HCT116 (cell line): ENCODE results near the gene MYL12B. TPM values are rescaled to one million over a fixed set of nuclear protein-coding genes. Genes with fewer than 3 reads are reported as not detected.

Source experiments
- ATAC-seq: fragments of 200-7000 bp; cut with Tn5 transposase; 2 replicates; pipeline ENCODE4 v1.9.1; 2020; ENCODE audit warnings: mild to moderate bottlenecking, moderate library complexity
- BruUV-seq: library from RNA; stranded (reverse); fragments of 400-500 nt; replicated peaks from 2 replicates; lab custom pipeline; 2021; lab: Mats Ljungman, UMichigan
- CTCF ChIA-PET: fragments of 300-600 bp; sonication (Branson Sonifier 250); formaldehyde crosslinking; loops from one replicate; lab custom pipeline; 2021; ENCODE audit warnings: antibody characterized with exemption; lab: Charles Lee
- POLR2A ChIA-PET: fragments of 300-600, 350-600 bp; sonication (Branson Sonifier 250); formaldehyde crosslinking; loops from one replicate; lab custom pipeline; 2021; ENCODE audit warnings: antibody characterized with exemption; lab: Charles Lee
- RAD21 ChIA-PET, 2 experiments: fragments of 300-600 bp; sonication (Branson Sonifier 250); formaldehyde crosslinking; loops; one replicate each; lab custom pipeline; 2023; ENCODE audit warnings: low total read pairs in 2 of 2; ENCODE audit not compliant: uncharacterized antibody in 2 of 2, unreplicated experiment in 2 of 2, low non-redundant PET in 1 of 2; lab: Charles Lee
- DNase-seq: peaks from one replicate; pipeline ENCODE4 v3.0.0-alpha.2; 2010; ENCODE audit warnings: low read depth, low spot score
- H2AFZ ChIP-seq: fragments of 200-600 bp; shearing (Covaris generic), sonication (generic); 2 replicates; pipeline ENCODE4 v1.6.1; 2017; ENCODE audit warnings: low read depth, mixed run types, mixed read lengths, antibody characterized with exemption, low read length; ENCODE audit not compliant: poor library complexity, severe bottlenecking
- H3K27ac ChIP-seq: 2 replicates; pipeline ENCODE4 v1.5.1; 2012; ENCODE audit warnings: low read depth, low read length
- H3K27me3 ChIP-seq: fragments of 200-600 bp; sonication (generic); 2 replicates; pipeline ENCODE4 v1.6.1; 2016; ENCODE audit warnings: mixed run types, low read length, mixed read lengths; ENCODE audit not compliant: insufficient read depth
- H3K36me3 ChIP-seq, 2 experiments: fragments of 200-500 bp in 1 of 2; fragments of 200-600 bp in 1 of 2; sonication (Bioruptor generic) in 1 of 2; sonication (generic) in 1 of 2; 2 replicates each; pipeline versions ENCODE4 v1.5.1 to v1.6.1; 2014 to 2016; ENCODE audit warnings: low read length in 2 of 2, inconsistent platforms in 1 of 2, mixed read lengths in 1 of 2, mixed run types in 1 of 2; ENCODE audit not compliant: insufficient read depth in 2 of 2, control insufficient read depth in 1 of 2
- H3K4me1 ChIP-seq, 2 experiments: fragments of 200-600 bp in 1 of 2; sonication (generic) in 1 of 2; 2 replicates each; pipeline versions ENCODE4 v1.5.1 to v1.6.1; 2012 to 2017; ENCODE audit warnings: low read length in 2 of 2, inconsistent platforms in 1 of 2, mild to moderate bottlenecking in 1 of 2, mixed read lengths in 1 of 2, mixed run types in 1 of 2, moderate library complexity in 1 of 2; ENCODE audit not compliant: insufficient read depth in 2 of 2, control insufficient read depth in 1 of 2
- H3K4me2 ChIP-seq: fragments of 200-600 bp; sonication (generic); 2 replicates; pipeline ENCODE4 v1.6.1; 2017; ENCODE audit warnings: mixed run types, low read length, mixed read lengths
- H3K4me3 ChIP-seq, 2 experiments: fragments of 200-600 bp in 1 of 2; sonication (generic) in 1 of 2; replicated peaks in 1 of 2; 2 replicates each; pipeline ENCODE4 v1.5.1; 2011 to 2016; ENCODE audit warnings: low read length in 2 of 2, control low read depth in 1 of 2, low read depth in 1 of 2, mild to moderate bottlenecking in 1 of 2, mixed read lengths in 1 of 2, mixed run types in 1 of 2
- H3K79me2 ChIP-seq: fragments of 200-600 bp; sonication (generic); 2 replicates; pipeline ENCODE4 v1.6.1; 2017; ENCODE audit warnings: mild to moderate bottlenecking, mixed run types, low read length, moderate library complexity, mixed read lengths; ENCODE audit not compliant: insufficient read depth
- H3K9ac ChIP-seq: fragments of 200-600 bp; sonication (generic); 2 replicates; pipeline ENCODE4 v1.6.1; 2016; ENCODE audit warnings: low read length, mixed read lengths
- H3K9me2 ChIP-seq: fragments of 200-600 bp; sonication (generic), shearing (Covaris generic); 2 replicates; pipeline ENCODE4 v1.6.1; 2017; ENCODE audit warnings: mixed run types, mild to moderate bottlenecking, moderate library complexity; ENCODE audit not compliant: insufficient read depth
- H3K9me3 ChIP-seq, 2 experiments: fragments of 200-500 bp in 1 of 2; fragments of 200-600 bp in 1 of 2; sonication (Bioruptor generic) in 1 of 2; sonication (generic) in 1 of 2; 2 replicates each; pipeline ENCODE4 v1.6.1; 2014 to 2017; ENCODE audit warnings: low read length in 2 of 2, mixed read lengths in 2 of 2, inconsistent platforms in 1 of 2, low read depth in 1 of 2, mild to moderate bottlenecking in 1 of 2, mixed run types in 1 of 2, moderate library complexity in 1 of 2; ENCODE audit not compliant: control insufficient read depth in 1 of 2, insufficient read depth in 1 of 2
- H4K20me1 ChIP-seq: fragments of 200-600 bp; sonication (generic), shearing (Covaris generic); 2 replicates; pipeline ENCODE4 v1.6.1; 2017; ENCODE audit warnings: mixed run types, mild to moderate bottlenecking, moderate library complexity; ENCODE audit not compliant: insufficient read depth
- EGR1 ChIP-seq: IDR thresholded peaks from 2 replicates; pipeline ENCODE4 v1.6.1; 2012; ENCODE audit warnings: low read depth
- EZH2phosphoT487 ChIP-seq: fragments of 200-600 bp; IDR thresholded peaks from 2 replicates; pipeline ENCODE4 v1.6.1; 2018; ENCODE audit warnings: antibody characterized with exemption, borderline replicate concordance
- FOSL1 ChIP-seq: IDR thresholded peaks from 2 replicates; pipeline ENCODE4 v1.6.1; 2012; ENCODE audit warnings: low read depth
- TCF7L2 ChIP-seq: IDR thresholded peaks from 2 replicates; pipeline ENCODE4 v1.7.0; 2011; ENCODE audit warnings: borderline replicate concordance, inconsistent platforms; ENCODE audit not compliant: insufficient read depth, insufficient read length; ENCODE audit errors: extremely low read depth
- intact Hi-C: fragments of 100-400 bp; cut with micrococcal nuclease; formaldehyde crosslinking; loops from 2 replicates; pipeline ENCODE4 v1.10.0; 2022
- total RNA-seq: library from RNA; stranded (reverse); gene quantifications from one replicate; pipeline ENCODE4 v1.2.1, GENCODE V29; 2021; ENCODE audit not compliant: unreplicated experiment
- TF ChIP-seq, protein P1 (sequence below): IDR thresholded peaks from 2 replicates; pipeline ENCODE4 v1.6.1; 2012; ENCODE audit warnings: low read depth
- TF ChIP-seq, protein P2 (sequence below): IDR thresholded peaks from 2 replicates; pipeline ENCODE4 v1.6.1; 2011; ENCODE audit warnings: mild to moderate bottlenecking, low read length, moderate library complexity; ENCODE audit not compliant: insufficient replicate concordance; ENCODE audit errors: extremely low read depth
- TF ChIP-seq, protein P3 (sequence below): IDR thresholded peaks from 2 replicates; pipeline ENCODE4 v1.6.1; 2012
- TF ChIP-seq, protein P4 (sequence below), 3 experiments: fragments of 200-600 bp in 1 of 3; sonication (generic) in 1 of 3; IDR thresholded peaks in 2 of 3; conservative IDR thresholded peaks in 1 of 3; 2 replicates each; pipeline ENCODE4 v1.5.1; 2012 to 2017; ENCODE audit warnings: low read depth in 2 of 3, low read length in 2 of 3, antibody characterized with exemption in 1 of 3, borderline replicate concordance in 1 of 3, control low read depth in 1 of 3, mild to moderate bottlenecking in 1 of 3, mixed read lengths in 1 of 3, mixed run types in 1 of 3, moderate library complexity in 1 of 3; ENCODE audit not compliant: insufficient read depth in 1 of 3
- TF ChIP-seq, protein P5 (sequence below): IDR thresholded peaks from 2 replicates; pipeline ENCODE4 v1.6.1; 2012

MYL12B gene
- total RNA-seq, 1 experiment from 2014 or later: 403 TPM

DNA sequence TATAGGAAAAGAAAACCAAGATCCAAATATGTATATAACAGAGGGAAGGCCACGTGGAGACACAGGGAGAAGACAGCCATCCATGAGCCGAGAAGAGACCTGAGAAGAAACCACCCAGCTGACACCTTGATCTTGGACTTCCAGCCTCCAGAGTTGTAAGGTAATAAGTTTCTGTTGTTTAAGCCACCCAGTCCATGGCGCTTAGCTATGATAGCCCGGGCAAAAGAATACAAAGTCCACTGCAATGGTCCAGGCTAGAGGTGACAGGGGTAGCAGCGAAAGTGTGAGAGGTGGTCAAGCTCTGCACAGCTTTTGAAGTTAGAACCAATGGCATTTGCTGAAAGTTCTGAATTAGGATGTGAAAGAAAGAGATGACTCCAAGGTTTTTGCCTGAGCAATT, 44.9 kb upstream of the MYL12B start:
- BruUV-seq: no TSS peak
- TF ChIP-seq, protein P1, sequence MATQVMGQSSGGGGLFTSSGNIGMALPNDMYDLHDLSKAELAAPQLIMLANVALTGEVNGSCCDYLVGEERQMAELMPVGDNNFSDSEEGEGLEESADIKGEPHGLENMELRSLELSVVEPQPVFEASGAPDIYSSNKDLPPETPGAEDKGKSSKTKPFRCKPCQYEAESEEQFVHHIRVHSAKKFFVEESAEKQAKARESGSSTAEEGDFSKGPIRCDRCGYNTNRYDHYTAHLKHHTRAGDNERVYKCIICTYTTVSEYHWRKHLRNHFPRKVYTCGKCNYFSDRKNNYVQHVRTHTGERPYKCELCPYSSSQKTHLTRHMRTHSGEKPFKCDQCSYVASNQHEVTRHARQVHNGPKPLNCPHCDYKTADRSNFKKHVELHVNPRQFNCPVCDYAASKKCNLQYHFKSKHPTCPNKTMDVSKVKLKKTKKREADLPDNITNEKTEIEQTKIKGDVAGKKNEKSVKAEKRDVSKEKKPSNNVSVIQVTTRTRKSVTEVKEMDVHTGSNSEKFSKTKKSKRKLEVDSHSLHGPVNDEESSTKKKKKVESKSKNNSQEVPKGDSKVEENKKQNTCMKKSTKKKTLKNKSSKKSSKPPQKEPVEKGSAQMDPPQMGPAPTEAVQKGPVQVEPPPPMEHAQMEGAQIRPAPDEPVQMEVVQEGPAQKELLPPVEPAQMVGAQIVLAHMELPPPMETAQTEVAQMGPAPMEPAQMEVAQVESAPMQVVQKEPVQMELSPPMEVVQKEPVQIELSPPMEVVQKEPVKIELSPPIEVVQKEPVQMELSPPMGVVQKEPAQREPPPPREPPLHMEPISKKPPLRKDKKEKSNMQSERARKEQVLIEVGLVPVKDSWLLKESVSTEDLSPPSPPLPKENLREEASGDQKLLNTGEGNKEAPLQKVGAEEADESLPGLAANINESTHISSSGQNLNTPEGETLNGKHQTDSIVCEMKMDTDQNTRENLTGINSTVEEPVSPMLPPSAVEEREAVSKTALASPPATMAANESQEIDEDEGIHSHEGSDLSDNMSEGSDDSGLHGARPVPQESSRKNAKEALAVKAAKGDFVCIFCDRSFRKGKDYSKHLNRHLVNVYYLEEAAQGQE: no peak
- no peak for ATAC-seq
- Histone ChIP-seq H3K27ac (no peak overlapping the region), H3K4me1 (no peaks in the 10 kb centered on the region), H3K27me3 (no peaks in the 10 kb centered on the region), H3K4me3 (no peak overlapping the region), H4K20me1 (no peaks in the 10 kb centered on the region), H3K9me2 (no peaks in the 10 kb centered on the region), H3K79me2 (no peaks in the 10 kb centered on the region), H3K36me3 (no peaks in the 10 kb centered on the region), H2AFZ (no peak overlapping the region), H3K9ac (no peak overlapping the region), H3K4me2 (no peak overlapping the region), H3K9me3 (no peaks in the 10 kb centered on the region)
- intact Hi-C loops: no loop called here
- RAD21 ChIA-PET: no interaction called here
- POLR2A ChIA-PET: no interaction called here
- CTCF ChIA-PET: no interaction called here
- DNase-seq: no peak

DNA sequence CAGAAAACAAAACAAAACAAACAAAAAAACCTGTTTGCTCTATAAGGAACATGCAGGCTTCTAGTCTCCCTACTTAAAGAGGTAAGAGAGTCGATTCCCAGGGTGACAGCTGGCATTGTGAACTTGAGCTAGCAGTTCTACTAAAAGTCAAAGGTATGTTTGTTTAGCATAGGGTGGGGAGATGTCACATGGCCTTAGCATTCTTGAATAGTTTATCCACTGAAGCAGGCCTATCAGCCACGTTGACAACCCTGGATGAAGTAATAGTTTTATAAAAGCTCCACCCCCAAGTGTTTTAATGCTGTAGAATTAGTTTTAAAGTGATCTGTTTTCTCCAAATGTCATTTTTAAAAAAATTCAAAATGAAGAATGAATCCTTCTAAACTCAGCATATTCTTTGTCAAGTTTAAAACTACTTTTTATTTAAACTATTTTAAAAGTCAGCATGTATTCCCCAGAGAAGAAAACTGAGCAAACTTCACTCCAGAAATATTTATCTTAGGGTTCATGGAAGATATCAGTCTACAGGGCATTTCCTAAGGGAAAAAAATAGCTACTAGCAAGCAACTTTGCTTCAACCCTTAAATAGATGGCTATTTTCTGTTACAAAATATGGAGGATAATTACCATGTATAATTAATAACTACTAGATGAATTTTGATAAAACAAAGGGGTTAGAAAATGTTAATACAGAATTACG, 43.8 kb upstream of the MYL12B start:
- H3K27me3 ChIP-seq: no peaks in the 10 kb centered on the region
- H2AFZ ChIP-seq: no peak overlapping the region
- H3K4me3 ChIP-seq: no peak overlapping the region
- intact Hi-C loops: no loop called here
- no peaks in the 10 kb centered on the region for H4K20me1 ChIP-seq
- DNase-seq (no peak), ATAC-seq (no peak)
- no peaks in the 10 kb centered on the region for H3K79me2 ChIP-seq
- TF ChIP-seq, protein P2, sequence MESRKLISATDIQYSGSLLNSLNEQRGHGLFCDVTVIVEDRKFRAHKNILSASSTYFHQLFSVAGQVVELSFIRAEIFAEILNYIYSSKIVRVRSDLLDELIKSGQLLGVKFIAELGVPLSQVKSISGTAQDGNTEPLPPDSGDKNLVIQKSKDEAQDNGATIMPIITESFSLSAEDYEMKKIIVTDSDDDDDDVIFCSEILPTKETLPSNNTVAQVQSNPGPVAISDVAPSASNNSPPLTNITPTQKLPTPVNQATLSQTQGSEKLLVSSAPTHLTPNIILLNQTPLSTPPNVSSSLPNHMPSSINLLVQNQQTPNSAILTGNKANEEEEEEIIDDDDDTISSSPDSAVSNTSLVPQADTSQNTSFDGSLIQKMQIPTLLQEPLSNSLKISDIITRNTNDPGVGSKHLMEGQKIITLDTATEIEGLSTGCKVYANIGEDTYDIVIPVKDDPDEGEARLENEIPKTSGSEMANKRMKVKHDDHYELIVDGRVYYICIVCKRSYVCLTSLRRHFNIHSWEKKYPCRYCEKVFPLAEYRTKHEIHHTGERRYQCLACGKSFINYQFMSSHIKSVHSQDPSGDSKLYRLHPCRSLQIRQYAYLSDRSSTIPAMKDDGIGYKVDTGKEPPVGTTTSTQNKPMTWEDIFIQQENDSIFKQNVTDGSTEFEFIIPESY: no peak
- TF ChIP-seq TCF7L2: no peak
- no peak for TF ChIP-seq EZH2phosphoT487
- TF ChIP-seq FOSL1: no peak
- no peak for TF ChIP-seq EGR1
- TF ChIP-seq, protein P3, sequence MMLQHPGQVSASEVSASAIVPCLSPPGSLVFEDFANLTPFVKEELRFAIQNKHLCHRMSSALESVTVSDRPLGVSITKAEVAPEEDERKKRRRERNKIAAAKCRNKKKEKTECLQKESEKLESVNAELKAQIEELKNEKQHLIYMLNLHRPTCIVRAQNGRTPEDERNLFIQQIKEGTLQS: no peak
- TF ChIP-seq, protein P4, sequence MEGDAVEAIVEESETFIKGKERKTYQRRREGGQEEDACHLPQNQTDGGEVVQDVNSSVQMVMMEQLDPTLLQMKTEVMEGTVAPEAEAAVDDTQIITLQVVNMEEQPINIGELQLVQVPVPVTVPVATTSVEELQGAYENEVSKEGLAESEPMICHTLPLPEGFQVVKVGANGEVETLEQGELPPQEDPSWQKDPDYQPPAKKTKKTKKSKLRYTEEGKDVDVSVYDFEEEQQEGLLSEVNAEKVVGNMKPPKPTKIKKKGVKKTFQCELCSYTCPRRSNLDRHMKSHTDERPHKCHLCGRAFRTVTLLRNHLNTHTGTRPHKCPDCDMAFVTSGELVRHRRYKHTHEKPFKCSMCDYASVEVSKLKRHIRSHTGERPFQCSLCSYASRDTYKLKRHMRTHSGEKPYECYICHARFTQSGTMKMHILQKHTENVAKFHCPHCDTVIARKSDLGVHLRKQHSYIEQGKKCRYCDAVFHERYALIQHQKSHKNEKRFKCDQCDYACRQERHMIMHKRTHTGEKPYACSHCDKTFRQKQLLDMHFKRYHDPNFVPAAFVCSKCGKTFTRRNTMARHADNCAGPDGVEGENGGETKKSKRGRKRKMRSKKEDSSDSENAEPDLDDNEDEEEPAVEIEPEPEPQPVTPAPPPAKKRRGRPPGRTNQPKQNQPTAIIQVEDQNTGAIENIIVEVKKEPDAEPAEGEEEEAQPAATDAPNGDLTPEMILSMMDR (IDR thresholded peaks at IDR 0.05 in 2 of 3, conservative IDR thresholded peaks at IDR 0.05 in 1 of 3; ENCODE audit: borderline replicate concordance in 1 of 3, insufficient read depth in 1 of 3, low read depth in 2 of 3, low read length in 2 of 3): no peak
- TF ChIP-seq, protein P5, sequence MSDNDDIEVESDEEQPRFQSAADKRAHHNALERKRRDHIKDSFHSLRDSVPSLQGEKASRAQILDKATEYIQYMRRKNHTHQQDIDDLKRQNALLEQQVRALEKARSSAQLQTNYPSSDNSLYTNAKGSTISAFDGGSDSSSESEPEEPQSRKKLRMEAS: no peak
- POLR2A ChIA-PET: no interaction called here
- H3K27ac ChIP-seq: no peak overlapping the region
- no peaks in the 10 kb centered on the region for H3K4me1 ChIP-seq
- H3K36me3 ChIP-seq: no peaks in the 10 kb centered on the region
- RAD21 ChIA-PET: no interaction called here
- CTCF ChIA-PET: no interaction called here
- BruUV-seq: no TSS peak
- no peaks in the 10 kb centered on the region for H3K9me3 ChIP-seq
- no peak overlapping the region for H3K4me2 ChIP-seq
- no peaks in the 10 kb centered on the region for H3K9me2 ChIP-seq
- H3K9ac ChIP-seq: no peak overlapping the region
